Activated CD8-positive, alpha-beta memory T cell treated with anti-CD3 and anti-CD28 coated beads, Interleukin-2, amount 10 ng/mL, durations not matched to agents 7 days and 5 days (primary cell): ENCODE measurements around the gene CAAP1. TPM values are rescaled to one million over a fixed set of nuclear protein-coding genes. Genes with fewer than 3 reads are reported as not detected.

Experiments
- ATAC-seq: fragments of 150-1000 bp; cut with Tn5 transposase; one replicate; pipeline ENCODE4 v1.10.0; 2021; ENCODE audit warnings: moderate library complexity
- CTCF ChIA-PET: fragments of 350-600 bp; sonication (Branson Sonifier 250); formaldehyde crosslinking; loops from one replicate; lab custom pipeline; 2021; ENCODE audit warnings: antibody characterized with exemption; lab: Charles Lee
- DNase-seq: peaks from one replicate; pipeline ENCODE4 v3.0.0-alpha.2; 2020
- H3K27ac Mint-ChIP-seq: one replicate; pipeline ENCODE4 v1.8.0; 2021; ENCODE audit warnings: mild to moderate bottlenecking, mixed read lengths
- H3K27me3 Mint-ChIP-seq: one replicate; pipeline ENCODE4 v1.8.0; 2021; ENCODE audit warnings: mixed read lengths
- H3K36me3 Mint-ChIP-seq: one replicate; pipeline ENCODE4 v1.8.0; 2021; ENCODE audit warnings: mild to moderate bottlenecking, mixed read lengths
- H3K4me1 Mint-ChIP-seq: one replicate; pipeline ENCODE4 v1.8.0; 2021; ENCODE audit warnings: mixed read lengths
- H3K4me3 Mint-ChIP-seq: one replicate; pipeline ENCODE4 v1.8.0; 2021; ENCODE audit warnings: mild to moderate bottlenecking, moderate library complexity, mixed read lengths
- H3K9me3 Mint-ChIP-seq: one replicate; pipeline ENCODE4 v1.8.0; 2022; ENCODE audit warnings: low read depth, mixed read lengths
- total RNA-seq, 2 experiments: library from RNA; stranded (reverse); gene quantifications; one replicate each; pipeline ENCODE4 v1.2.3, GENCODE V29; 2021

CAAP1 gene
- total RNA-seq, 2 experiments from 2014 or later = 18.0 to 18.1 TPM

DNA sequence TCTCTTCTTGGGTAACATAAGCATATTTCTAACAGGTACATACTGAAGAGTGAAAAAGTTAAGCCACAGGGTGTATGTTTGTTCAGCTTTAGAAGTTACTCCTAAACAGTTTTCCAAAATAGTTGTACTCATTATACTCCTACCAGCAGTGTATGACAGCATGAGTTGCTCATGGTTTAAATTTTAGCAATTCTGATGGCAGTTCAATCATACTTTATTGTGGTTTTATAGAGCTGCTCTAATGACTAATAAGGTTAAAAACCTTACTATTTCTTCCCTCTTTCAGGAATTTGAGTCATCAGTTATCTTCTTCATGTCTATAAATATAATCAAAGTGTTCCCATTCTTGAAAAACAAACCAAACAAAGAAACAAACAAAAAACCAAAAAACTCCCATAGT lies 81.5 kb downstream of the CAAP1 start:
- no peak for ATAC-seq
- Mint-ChIP-seq H3K9me3 (no peaks in the 10 kb centered on the region), H3K4me1 (no peaks in the 10 kb centered on the region), H3K27me3 (peaks cover 4% of the 10 kb centered on the region), H3K4me3 (no peak overlapping the region), H3K36me3 (no peaks in the 10 kb centered on the region), H3K27ac (no peak overlapping the region)
- no peak for DNase-seq
- CTCF ChIA-PET = no interaction called here

DNA sequence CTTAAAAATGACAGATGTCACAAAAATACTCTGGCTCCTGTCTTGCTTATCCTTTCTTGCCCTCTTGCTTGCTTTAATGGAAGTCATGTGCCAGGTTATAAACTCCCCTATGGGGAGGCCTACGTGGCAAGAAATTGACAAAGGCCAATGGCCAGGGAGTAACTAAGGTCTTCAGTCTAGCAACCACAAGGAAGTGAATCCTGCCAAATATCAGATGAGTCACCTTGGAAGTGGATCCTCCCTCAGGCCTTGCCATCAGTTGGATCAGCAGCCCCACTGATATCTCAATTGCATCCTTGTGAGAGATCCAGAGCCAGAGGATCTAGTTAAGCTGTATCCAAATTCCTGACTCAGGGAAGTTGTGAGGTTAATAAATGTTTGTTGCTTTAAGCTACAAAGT lies 82.8 kb downstream of the CAAP1 start:
- H3K4me1 Mint-ChIP-seq = no peaks in the 10 kb centered on the region
- no peak overlapping the region for H3K27ac Mint-ChIP-seq
- ATAC-seq (no peak), DNase-seq (no peak)
- CTCF ChIA-PET = no interaction called here
- no peaks in the 10 kb centered on the region for H3K9me3 Mint-ChIP-seq
- no peaks in the 10 kb centered on the region for H3K36me3 Mint-ChIP-seq
- peaks cover 4% of the 10 kb centered on the region for H3K27me3 Mint-ChIP-seq
- no peak overlapping the region for H3K4me3 Mint-ChIP-seq

- H3K4me1 Mint-ChIP-seq = no peaks in the 10 kb centered on the region
- no peak overlapping the region for H3K4me3 Mint-ChIP-seq
- H3K9me3 Mint-ChIP-seq = no peaks in the 10 kb centered on the region
- CTCF ChIA-PET = no interaction called here
- DNase-seq = no peak
- no peaks in the 10 kb centered on the region for H3K36me3 Mint-ChIP-seq
- no peak overlapping the region for H3K27ac Mint-ChIP-seq
- H3K27me3 Mint-ChIP-seq = peaks cover 4% of the 10 kb centered on the region
- no peak for ATAC-seq
Observed at GRCh38 chr9:26807161-26807560, 85.4 kb downstream of the CAAP1 start.

- Mint-ChIP-seq H3K9me3 (no peaks in the 10 kb centered on the region), H3K27ac (no peak overlapping the region), H3K4me3 (no peak overlapping the region), H3K4me1 (no peaks in the 10 kb centered on the region), H3K36me3 (no peaks in the 10 kb centered on the region), H3K27me3 (no peaks in the 10 kb centered on the region)
- no peak for ATAC-seq
- CTCF ChIA-PET = no interaction called here
- no peak for DNase-seq
Observed at GRCh38 chr9:26802921-26803320, 89.7 kb downstream of the CAAP1 start.

DNA sequence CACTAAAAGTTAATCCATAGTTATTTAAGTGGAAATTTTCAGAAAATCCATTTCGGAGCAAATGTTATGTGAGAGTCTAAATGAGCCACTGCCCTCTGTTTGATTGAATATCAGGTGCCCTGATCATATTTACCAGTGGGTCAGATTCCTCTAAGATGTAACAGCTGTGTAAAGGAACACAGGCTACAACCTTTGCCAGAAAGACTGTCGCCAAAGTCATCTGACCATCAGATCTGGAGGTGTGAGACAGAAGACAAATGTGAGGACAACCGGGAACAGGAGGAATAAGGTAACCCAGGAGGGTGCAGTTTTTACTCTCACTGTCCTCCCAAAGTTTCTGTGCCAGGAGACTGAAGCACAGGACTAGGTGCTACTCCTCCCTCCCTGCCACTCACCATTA lies 90.8 kb downstream of the CAAP1 start:
- no peaks in the 10 kb centered on the region for H3K36me3 Mint-ChIP-seq
- CTCF ChIA-PET = no interaction called here
- no peak overlapping the region for H3K27ac Mint-ChIP-seq
- no peak for ATAC-seq
- no peak for DNase-seq
- no peaks in the 10 kb centered on the region for H3K27me3 Mint-ChIP-seq
- H3K4me3 Mint-ChIP-seq = no peak overlapping the region
- H3K4me1 Mint-ChIP-seq = no peaks in the 10 kb centered on the region
- no peaks in the 10 kb centered on the region for H3K9me3 Mint-ChIP-seq

- no peak overlapping the region for H3K27ac Mint-ChIP-seq
- no peaks in the 10 kb centered on the region for H3K9me3 Mint-ChIP-seq
- H3K27me3 Mint-ChIP-seq = no peaks in the 10 kb centered on the region
- H3K36me3 Mint-ChIP-seq = no peaks in the 10 kb centered on the region
- H3K4me1 Mint-ChIP-seq = no peaks in the 10 kb centered on the region
- CTCF ChIA-PET = no interaction called here
- no peak for DNase-seq
- H3K4me3 Mint-ChIP-seq = no peak overlapping the region
- ATAC-seq = no peak
Observed at GRCh38 chr9:26800322-26800721, 92.3 kb downstream of the CAAP1 start.

DNA sequence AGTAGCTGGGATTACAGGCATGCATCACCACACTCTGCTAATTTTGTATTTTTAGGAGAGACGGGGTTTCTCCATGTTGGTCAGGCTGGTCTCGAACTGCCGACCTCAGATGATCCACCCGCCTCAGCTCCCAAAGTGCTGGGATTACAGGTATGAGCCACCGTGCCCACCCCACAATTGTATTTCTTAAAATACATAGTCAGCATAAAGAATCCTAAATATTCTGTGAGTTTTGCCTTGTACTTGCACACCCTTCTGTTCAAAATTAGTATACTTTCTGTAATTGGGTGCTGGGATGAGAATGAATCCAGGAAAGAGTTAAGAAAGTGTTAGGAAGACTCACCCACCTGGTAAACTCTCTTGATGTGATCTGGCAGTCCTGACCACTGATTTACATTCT lies 101.3 kb downstream of the CAAP1 start:
- CTCF ChIA-PET = no interaction called here
- Mint-ChIP-seq H3K4me1 (no peaks in the 10 kb centered on the region), H3K36me3 (no peaks in the 10 kb centered on the region), H3K27me3 (no peaks in the 10 kb centered on the region), H3K27ac (no peak overlapping the region), H3K4me3 (no peak overlapping the region), H3K9me3 (peaks cover 6% of the 10 kb centered on the region)
- no peak for DNase-seq
- no peak for ATAC-seq

Other genes starting within 250 kb of the CAAP1 start
- 10 to 100 TPM; 36.4 to 44.1 TPM for gene PLAA, start 54.4 kb upstream of the CAAP1 start, total RNA-seq
- gene IFT74, start 63.6 kb upstream of the CAAP1 start, total RNA-seq = 10 to 100 TPM; 11.8 to 12.1 TPM
- gene LRRC19, start 112.9 kb upstream of the CAAP1 start, total RNA-seq = not detected
- gene TEK, start 216.4 kb upstream of the CAAP1 start, total RNA-seq = not detected